GM21529 (cell line): Measurements from ENCODE around the gene CAMK1D.

Experiments
- ATAC-seq: cut with Tn5 transposase; IDR thresholded peaks from one replicate; pipeline ENCODE4 v1.9.1; 2021; ENCODE audit not compliant: unreplicated experiment

CAMK1D gene

GRCh38 chr10:12872577-12872976, 523.2 kb downstream of the CAMK1D start:
- no peak for ATAC-seq

DNA sequence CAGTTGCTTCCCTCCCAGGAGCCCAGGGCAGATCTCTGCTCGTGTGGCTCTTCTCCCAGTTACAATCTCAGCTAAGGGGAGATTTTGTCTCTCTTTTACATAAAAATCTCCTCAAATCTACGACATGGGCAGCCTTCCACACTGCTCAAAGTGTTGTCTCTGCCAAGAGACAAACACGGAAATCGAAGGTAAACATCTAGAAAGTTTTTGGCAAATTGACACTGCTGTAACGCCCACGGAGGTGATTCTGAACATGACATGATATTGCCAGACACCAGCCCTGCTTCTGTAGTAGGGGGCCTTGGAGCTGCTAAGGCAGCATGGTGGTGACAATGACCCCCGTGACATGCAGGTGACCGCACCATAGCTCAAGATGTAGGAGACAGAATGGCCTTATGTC, 523.8 kb downstream of the CAMK1D start:
- no peak for ATAC-seq

DNA sequence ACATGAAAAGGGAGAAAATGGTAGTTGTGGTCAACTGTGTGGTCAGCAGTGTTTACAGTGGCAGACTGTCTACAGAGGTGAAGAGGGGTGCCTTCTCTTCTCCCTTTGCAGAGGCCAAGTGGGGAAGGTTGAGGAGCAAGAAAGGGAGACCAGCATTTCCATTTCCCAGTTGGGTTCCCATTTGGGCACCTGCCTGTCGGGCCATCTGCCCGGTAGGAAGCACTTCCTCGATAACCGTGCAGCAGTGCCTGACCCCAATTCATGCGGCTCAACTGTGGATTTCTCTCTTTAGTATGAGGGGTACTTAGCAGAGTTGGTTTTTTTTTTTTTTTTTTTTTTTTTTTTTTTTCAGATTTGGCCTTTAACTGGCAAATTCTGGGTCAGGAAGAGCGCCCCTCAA, 525.2 kb downstream of the CAMK1D start:
- ATAC-seq = no peak

- ATAC-seq = no peak
Measured at GRCh38 chr10:12875100-12875499, 525.8 kb downstream of the CAMK1D start.

DNA sequence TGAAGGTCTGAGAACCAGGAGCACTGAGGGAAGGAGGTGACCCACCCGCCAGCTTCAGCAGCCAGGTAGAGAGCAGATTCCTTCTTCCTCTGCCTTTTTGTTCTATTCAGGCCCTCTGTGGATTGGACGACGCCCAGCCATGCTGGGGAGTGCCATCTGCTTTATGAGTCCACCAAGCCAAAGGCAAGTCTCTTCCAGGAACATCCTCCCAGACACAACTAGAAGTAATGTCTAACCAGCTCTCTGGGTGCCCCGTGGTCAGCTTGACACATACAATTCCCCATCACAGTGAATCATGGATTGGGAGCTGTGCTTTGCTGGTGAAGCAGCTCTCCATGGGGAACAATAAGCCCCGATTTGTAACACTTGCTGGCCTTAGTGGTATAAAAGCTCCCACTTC, 526.9 kb downstream of the CAMK1D start:
- ATAC-seq = no peak

DNA sequence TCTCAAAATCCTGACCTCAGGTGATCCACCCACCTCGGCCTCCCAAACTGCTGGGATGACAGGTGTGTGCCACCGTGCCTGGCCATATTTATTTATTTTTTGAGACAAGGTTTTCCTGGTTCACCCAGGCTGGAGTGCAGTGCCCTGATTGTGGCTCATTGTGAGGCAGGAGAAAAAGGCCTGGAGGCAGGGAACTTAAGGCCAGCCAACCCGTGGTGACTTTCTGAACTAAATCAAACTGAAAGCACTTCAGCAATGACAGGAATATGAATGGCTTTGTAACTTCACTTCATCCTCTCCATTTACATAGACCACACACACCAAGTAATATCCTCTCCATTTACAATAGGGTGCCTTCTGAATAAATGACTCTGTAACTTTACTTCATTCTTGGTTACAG, 527.8 kb downstream of the CAMK1D start:
- no peak for ATAC-seq

GRCh38 chr10:12880423-12880822, 531.1 kb downstream of the CAMK1D start:
- ATAC-seq = no peak

DNA sequence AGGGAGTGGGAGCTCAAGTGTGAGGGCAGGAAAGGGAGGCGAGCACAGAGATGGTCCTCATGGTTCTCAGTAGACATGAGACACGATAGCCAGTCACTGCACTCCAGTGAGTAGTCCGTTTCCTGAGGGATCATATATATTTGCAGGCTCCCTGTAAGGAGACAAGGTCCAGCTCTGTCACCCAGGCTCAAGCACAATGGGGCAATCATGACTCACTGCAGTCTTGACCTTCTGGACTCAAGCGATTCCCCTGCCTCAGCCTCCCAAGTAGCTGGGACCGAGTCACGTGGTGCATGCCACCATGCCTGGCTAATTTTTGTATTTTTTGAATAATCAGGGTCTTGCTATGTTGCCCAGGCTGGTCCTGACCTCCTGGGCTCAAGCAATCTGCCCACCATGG, 535.5 kb downstream of the CAMK1D start:
- no peak for ATAC-seq
